ENCODE data around the gene ANKRD27.
A peak's percentile ranks its signal among the peaks of the same experiment; 100 is the strongest.
"Not testable (repeated sequence)": the region's sequence is repeated elsewhere in the genome, so short reads cannot be mapped to it uniquely, and the experiment has no call there.

ANKRD27 gene

GRCh38 chr19:32711747-32712146 lies 36.8 kb upstream of the ANKRD27 start:
- TF ChIP-seq CTCF (IDR thresholded peaks at IDR 0.05; ENCODE audit: control insufficient read depth, extremely low read depth, insufficient read depth): no peak
- DNase-seq (ENCODE audit: low read depth): no peak
- no peak overlapping the region for H3K4me3 ChIP-seq (ENCODE audit: low read depth, low read length)

- H3K4me3 ChIP-seq (ENCODE audit: low read depth, low read length): no peak overlapping the region
- DNase-seq (ENCODE audit: low read depth): no peak
- no peak for TF ChIP-seq CTCF (IDR thresholded peaks at IDR 0.05; ENCODE audit: control insufficient read depth, extremely low read depth, insufficient read depth)
Observed at GRCh38 chr19:32709032-32709431, 34.1 kb upstream of the ANKRD27 start.

- no peak for TF ChIP-seq CTCF (IDR thresholded peaks at IDR 0.05; ENCODE audit: control insufficient read depth, extremely low read depth, insufficient read depth)
- no peak for DNase-seq (ENCODE audit: low read depth)
- no peak overlapping the region for H3K4me3 ChIP-seq (ENCODE audit: low read depth, low read length)
Observed at GRCh38 chr19:32708457-32708856, 33.5 kb upstream of the ANKRD27 start.

- H3K4me3 ChIP-seq (ENCODE audit: low read depth, low read length); DNase-seq (ENCODE audit: low read depth): not testable (repeated sequence)
Observed at GRCh38 chr19:32704006-32704405, 29.0 kb upstream of the ANKRD27 start.

- no peak for DNase-seq (ENCODE audit: low read depth)
- TF ChIP-seq CTCF (IDR thresholded peaks at IDR 0.05; ENCODE audit: control insufficient read depth, extremely low read depth, insufficient read depth): no peak
- H3K4me3 ChIP-seq (ENCODE audit: low read depth, low read length): no peak overlapping the region
Observed at GRCh38 chr19:32702010-32702409, 27.0 kb upstream of the ANKRD27 start.

GRCh38 chr19:32700129-32700528 lies 25.1 kb upstream of the ANKRD27 start:
- not testable (repeated sequence) for H3K4me3 ChIP-seq (ENCODE audit: low read depth, low read length); DNase-seq (ENCODE audit: low read depth)

GRCh38 chr19:32696771-32697170 lies 21.8 kb upstream of the ANKRD27 start:
- not testable (repeated sequence) for H3K4me3 ChIP-seq (ENCODE audit: low read depth, low read length); DNase-seq (ENCODE audit: low read depth)

- not testable (repeated sequence) for H3K4me3 ChIP-seq (ENCODE audit: low read depth, low read length); DNase-seq (ENCODE audit: low read depth)
Observed at GRCh38 chr19:32695506-32695905, 20.5 kb upstream of the ANKRD27 start.

- not testable (repeated sequence) for DNase-seq (ENCODE audit: low read depth)
- H3K4me3 ChIP-seq (ENCODE audit: low read depth, low read length): peak overlapping the region; percentile 65
Observed at GRCh38 chr19:32694851-32695250, 19.9 kb upstream of the ANKRD27 start.

- H3K4me3 ChIP-seq (ENCODE audit: low read depth, low read length): peak overlapping the region; percentile 65
- not testable (repeated sequence) for DNase-seq (ENCODE audit: low read depth)
Observed at GRCh38 chr19:32694316-32694715, 19.3 kb upstream of the ANKRD27 start.

GRCh38 chr19:32693151-32694108 lies 18.4 kb upstream of the ANKRD27 start:
- H3K4me3 ChIP-seq (ENCODE audit: low read depth, low read length): peak overlapping the region; percentile 65
- DNase-seq (ENCODE audit: low read depth): not testable (repeated sequence)

All from LNCaP clone FGC (cell line).